HG02973 (cell line): Measurements from ENCODE around the gene SLC38A10.

Experiments used
- ATAC-seq: cut with Tn5 transposase; IDR thresholded peaks from one replicate; pipeline ENCODE4 v1.9.1; 2021; ENCODE audit warnings: moderate library complexity; ENCODE audit not compliant: unreplicated experiment

Gene SLC38A10

GRCh38 chr17:81258292-81258691 lies 36.8 kb downstream of the SLC38A10 start:
- no peak for ATAC-seq

- ATAC-seq = no peak
Observed at GRCh38 chr17:81257533-81257932, 37.6 kb downstream of the SLC38A10 start.

DNA sequence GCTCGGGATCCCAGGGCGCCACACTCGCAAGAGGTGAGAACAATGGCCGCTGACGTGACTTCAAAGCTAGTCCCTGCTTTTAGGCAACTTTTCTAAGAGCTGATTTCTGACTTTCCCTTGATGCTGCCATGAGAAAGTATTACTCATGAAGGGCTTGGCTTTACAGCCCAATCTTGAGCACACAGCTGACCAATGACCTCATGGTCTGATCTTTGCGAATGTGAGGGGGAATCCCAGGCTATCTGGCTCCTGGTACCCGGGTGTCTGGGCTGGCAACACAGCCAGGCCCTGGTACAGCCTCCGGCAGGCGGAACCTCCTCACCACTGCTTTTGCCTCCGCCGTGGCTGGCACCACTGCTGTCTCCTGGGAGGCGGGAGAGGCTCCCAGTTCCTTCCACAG lies 38.5 kb downstream of the SLC38A10 start:
- ATAC-seq = no peak

DNA sequence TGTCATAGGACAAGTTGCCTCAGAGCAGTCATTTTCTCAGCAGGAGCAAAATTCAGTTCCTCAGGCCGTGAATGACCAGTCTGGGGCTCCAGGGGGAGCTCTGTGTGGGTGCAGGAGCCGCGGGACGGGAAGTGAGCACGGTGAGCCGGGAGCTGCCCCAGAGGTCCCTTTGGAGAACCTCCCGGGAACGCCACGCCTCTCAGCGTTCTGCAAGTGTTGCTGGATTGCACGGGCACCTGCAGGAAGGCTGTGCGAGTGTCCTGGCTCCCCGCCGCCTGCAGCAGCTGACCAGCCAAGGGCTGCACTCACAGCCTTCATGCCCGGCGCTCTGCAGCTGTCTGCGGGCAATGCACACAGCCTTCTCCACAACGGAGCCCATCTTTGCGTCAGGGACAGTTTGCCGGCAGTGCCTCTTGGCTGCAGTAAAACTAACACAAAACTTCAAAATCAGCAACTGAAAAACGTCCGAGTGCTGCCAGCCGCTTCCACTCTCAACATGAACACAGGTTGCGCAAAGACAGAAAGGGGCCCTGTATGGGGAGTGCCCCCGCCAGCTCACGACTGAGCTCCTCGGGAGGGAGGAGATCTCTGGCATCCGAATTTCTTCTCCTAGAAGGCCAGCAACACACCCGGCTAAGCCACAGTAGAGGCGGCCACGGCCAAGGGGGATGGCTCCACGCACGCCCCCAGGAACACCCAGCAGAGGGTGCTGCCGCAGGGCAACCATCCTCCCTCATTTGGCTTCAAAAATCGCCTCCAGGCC lies 40.0 kb downstream of the SLC38A10 start:
- no peak for ATAC-seq

DNA sequence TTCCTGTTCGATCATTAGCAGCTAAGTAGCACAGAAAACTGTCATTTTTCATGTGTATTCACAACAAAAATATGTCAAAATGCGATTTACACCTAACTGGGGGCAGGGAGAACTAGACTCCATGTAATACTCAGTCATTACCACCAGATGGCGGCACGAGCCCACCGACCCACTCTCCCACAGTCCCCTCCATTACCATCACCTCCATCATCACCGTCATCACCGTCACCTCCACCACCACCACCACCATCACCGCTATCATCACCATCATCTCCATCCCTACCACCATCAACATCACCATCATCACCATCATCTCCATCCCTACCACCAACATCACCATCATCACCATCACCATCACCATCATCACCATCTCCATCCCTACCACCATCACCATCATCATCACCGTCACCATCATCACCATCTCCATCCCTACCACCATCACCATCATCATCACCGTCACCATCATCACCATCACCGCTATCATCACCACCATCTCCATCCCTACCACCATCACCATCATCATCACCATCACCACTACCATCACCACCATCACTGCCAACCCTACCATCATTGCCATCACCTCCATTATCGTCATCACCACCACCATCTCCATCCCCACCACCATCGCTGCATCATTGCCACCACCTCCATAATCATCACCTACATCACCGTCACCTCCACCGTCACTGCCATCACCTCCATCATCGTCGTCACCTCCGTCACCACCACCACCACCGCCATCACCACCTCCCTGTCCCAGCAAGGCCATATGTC lies 41.6 kb downstream of the SLC38A10 start:
- ATAC-seq = no peak

DNA sequence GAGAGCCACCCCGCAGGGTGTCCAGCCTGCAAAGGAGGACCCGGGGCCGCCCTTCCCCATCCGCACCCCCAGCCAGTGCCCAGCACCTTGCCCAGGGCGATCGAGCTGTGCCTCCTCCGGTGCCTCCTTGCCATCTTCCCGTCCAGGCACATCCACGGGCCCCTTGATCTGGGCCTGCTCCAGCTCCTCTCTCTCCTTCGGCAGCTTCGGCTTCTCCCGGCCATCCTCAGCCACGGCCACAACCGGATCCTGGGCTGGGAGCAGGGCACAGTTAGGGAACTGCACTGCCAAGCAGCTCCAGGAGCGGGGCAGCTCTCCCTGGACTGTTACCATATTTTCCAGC lies 42.1 kb downstream of the SLC38A10 start:
- ATAC-seq = no peak

GRCh38 chr17:81252326-81252986 lies 42.7 kb downstream of the SLC38A10 start:
- ATAC-seq = no peak

- ATAC-seq = no peak
Observed at GRCh38 chr17:81251709-81252301, 43.3 kb downstream of the SLC38A10 start.

DNA sequence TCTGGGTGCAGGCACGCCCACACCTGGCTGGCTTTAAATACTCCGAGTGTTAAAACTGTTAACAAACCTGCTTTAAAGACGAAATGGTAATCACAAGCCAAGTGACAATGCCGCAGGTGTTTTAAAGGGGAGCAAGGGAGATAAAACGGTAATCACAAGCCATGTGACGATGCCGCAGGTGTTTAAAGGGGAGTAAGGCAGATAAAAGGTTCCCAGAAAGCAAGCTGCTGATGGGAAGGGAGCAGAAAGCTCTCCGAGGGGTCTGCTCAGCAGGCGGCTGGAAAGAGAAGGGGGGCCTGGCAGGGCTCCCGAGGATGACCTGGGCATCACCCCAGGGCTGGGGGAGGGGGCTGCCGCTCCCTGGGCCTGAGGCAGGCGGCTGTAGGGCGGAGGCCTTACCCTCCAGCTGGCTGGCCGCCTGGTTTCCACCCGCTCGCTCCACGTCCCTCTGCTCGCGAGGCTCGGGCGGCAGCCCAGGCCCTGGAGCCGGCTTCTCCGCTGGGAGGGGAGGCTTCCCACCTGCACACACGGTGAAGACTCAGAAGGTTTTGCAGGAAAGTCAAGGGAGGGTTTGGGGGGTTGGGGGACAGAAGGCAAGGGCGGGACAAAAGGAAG lies 43.9 kb downstream of the SLC38A10 start:
- no peak for ATAC-seq

DNA sequence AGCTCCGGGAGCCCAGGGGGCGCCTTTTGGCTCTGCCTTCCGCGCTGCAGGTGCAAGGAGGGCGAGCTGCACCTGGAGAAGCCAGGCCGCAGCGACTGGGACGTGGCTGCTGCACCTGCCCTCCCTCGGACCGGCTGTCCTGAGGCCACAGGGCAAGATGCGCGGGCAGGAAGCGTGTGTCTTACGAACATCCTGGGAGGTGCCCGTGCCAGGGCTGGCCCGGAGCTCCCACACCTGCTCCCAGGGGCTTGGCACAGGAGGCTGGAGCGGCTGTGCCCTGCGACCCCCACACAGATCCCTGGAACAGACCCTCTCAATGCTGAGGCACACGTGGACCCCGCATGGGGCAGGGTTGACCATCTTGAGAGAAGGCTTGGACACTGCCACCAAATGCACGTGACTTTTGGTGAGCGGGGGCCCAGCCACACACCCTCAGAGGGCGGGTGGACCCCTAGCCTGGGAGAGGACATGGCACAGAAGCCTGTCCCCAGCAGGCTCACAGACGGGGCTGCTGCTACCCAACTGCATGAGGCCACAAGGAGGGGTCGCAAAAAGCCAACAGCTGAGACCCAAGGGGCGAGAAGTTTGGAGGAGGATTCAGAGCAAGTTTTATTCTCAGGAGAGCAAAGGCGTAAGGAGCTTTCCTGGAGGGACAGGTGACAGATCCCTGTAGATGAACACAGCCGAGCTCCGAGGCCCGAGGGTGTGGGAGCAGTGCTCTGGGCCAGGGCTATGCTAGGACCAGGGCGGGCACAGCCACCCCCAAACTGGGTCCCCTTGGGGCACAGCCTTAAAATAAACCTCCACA lies 44.6 kb downstream of the SLC38A10 start:
- no peak for ATAC-seq

DNA sequence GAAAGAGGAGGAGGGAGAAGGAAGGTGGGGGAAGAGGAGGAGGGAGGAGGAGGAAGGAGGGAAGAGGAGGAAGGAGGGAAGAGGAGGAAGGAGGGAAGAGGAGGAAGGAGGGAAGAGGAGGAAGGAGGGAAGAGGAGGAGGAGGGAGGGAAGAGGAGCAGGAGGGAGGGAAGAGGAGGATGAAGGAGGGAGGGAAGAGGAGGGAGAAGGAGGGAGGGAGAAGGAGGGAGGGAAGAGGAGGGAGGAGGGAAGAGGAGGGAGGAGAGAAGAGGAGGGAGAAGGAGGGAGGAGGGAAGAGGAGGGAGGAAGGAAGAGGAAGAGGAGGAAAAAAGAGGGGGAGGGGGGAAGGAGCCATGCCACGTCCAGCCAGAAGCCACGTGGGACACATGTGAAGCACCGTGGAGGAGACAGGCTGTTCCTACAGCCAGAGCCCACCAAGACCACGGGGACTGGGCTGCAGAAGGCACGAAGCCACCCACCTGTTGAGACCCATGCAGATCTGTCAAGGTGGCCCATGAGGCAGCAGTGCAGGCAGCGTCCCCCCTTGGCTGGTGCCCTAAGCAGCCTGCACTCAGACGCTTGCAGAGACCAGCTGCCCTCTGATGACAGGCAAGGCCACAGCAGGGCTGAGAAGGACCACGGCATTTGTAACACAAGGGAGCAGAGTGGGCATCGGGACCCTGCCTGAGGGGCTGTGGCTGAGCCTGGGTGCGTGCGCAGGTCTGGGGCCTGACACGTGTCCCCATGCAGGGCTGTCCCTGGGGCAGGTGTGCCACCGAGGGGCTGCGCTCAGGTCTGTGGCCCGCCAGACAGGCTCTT lies 45.7 kb downstream of the SLC38A10 start:
- no peak for ATAC-seq

GRCh38 chr17:81248649-81249048 lies 46.5 kb downstream of the SLC38A10 start:
- no peak for ATAC-seq

GRCh38 chr17:81247339-81247990 lies 47.6 kb downstream of the SLC38A10 start:
- ATAC-seq = no peak

- no peak for ATAC-seq
Observed at GRCh38 chr17:81246679-81247338, 48.3 kb downstream of the SLC38A10 start.

DNA sequence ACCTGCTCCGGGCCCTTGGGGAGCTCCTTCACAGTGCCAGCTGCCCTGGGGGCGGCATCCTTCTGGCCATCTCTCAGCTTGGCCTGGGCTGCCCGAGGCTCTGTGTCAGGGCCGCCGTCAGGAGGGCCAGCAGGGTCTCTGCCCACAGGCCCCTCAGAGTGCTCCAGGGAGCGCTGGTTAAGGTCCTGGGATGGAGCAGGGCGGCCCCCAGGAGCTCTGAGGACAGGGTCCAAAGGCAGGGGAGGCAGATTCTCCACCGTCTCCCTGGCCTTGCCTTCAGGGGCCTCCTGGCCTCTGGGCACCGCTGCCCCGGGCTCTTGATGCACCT lies 48.8 kb downstream of the SLC38A10 start:
- ATAC-seq = no peak

DNA sequence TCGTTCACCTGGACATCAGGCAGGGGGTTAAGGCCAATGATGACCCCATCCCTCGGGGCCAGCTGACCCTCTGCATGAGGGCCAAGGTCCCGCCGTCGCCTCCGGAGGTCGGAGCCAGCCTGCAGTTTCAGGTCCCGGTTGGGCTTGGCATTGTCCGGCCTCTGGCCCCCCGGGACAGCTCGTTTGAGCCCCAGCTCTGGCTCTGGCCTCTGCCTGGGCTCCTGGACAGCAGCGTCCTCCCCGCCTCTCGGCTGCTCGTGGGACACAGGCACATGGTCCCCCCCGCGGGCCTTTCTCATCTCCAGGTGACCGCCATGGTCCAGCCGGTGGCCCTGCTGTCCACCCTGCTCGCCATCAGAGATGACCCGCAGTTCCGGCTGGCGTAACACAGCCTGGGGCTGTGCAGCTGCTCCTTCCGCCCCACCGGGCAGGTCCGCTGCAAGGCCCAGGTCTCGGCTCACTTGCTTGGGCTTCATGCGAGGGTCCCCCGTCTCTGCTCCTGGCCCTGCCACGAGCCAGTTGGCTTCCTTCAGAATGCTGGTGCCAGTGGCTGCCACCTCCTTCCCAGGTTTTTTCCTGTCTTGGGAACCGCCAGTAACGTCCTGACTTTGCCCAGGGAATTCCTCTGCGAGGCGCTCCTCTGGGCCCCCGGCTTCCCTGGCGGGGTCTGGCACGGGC lies 49.3 kb downstream of the SLC38A10 start:
- ATAC-seq = no peak

GRCh38 chr17:81245024-81245664 lies 50.0 kb downstream of the SLC38A10 start:
- ATAC-seq = no peak
